NCI-H510A (cell line): Measurements from ENCODE around the gene ADCY2.
"Not testable (repeated sequence)": the region's sequence is repeated elsewhere in the genome, so short reads cannot be mapped to it uniquely, and the experiment has no call there.

Experiments used
- DNase-seq: peaks from one replicate; lab custom pipeline; 2025; lab: John Stamatoyannopoulos, UW

Gene ADCY2

DNA sequence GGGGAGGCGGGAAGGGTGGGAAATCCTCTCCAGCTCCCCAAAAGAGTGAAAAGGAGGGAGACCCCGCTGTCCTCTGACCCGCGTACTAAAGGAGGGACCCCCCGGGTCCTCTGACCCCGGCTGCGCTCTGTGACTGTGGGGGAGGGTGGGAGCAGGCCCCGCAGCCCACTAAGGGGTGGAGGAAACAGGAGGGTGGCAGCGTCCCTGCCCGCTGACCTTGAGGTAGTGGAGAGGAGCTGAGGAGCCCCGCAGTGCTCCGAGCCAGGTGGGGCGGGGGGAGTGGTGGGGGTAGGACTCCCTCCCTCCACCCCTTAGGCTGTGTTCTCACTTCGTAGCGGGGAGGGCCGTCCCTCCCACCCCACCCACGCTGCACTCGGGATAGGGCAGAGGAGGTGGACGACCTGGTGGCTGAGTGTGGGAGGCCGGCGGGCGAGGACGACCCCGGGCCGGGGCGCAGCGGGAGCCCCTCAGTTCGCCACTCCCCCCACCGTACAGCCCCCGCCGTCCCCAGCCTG is 449 bp upstream of the ADCY2 start:
- DNase-seq, result no peak

DNA sequence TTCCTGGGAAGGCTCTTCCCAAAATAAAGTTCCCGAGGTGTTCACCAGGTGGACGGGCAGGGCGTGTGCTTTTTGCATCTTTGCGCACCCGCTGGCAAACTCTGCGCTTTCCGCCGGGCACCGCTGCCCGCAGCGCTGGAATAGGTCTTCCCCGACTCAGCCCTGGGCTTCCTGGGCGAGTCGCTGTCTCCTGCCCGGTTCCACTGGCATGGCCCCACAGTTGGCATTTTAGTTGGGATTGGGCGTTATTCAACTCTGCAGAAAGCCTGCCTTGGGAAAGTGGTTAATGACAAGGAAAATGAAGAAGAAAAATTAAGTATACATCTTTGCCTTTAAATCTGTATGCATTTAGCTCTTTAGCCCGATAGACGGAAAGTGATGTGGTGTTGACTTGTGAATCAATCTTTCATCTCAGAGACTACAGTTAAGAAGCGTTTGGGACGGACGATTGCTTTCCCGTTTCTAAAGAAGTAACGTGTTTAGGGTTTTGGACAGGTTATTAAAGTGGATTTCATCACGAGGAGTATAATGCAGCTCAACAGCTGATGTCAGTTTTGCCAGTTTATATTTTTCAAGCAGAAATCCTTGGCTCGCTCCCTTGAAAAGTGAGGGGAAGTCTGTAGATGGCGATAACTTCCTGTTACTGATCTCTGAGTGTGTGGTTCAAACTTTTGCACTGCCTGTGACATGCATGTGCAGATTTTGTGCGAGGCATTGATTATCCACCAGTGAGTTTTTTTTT is 946 bp downstream of the ADCY2 start:
- DNase-seq, result peak; percentile 25

DNA sequence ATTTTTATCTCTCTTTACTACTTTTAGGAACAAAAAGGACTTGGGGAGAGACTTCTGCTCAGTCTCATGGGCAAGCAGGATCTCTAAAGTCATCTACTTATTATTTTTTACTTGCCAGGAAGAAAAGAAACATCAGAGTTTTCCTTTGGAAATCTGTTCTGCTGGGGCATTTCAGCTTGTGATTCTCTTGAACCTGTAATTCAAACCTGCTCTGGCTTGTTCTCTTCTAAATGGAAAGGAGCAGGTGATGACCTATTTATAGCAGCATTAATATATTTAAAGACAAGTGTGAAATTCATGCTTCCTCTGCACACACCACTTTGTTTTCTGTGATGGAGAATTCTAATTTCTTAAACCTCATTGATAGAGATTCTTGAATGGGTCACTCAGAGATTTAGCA is 2.0 kb downstream of the ADCY2 start:
- DNase-seq, result no peak

- DNase-seq, result no peak
These were observed 2.8 kb downstream of the ADCY2 start for GRCh38 chr5:7398596-7399280.

DNA sequence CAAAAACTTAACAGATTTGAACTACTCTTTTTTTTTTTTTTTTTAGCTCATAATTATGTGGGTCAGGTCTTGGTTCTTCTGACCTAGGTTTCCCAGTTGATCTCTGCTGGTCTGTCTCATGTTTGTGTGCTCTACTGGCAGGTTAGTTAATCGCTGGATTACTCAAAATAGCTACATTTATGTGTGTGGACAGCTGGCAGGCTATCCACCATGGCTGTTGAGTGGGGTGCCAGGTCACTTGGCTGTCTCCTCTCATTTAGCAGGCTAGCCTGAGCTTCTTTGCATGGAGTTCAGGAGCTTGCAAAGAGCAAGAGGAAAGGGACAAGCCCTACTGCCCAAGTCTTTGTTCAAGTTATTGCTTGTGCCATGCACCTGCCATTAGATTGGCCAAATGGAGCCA is 9.3 kb downstream of the ADCY2 start:
- DNase-seq, result no peak

GRCh38 chr5:7410936-7411511 is 15.1 kb downstream of the ADCY2 start:
- no peak for DNase-seq

GRCh38 chr5:7412409-7412808 is 16.5 kb downstream of the ADCY2 start:
- no peak for DNase-seq

GRCh38 chr5:7415123-7415522 is 19.2 kb downstream of the ADCY2 start:
- no peak for DNase-seq

DNA sequence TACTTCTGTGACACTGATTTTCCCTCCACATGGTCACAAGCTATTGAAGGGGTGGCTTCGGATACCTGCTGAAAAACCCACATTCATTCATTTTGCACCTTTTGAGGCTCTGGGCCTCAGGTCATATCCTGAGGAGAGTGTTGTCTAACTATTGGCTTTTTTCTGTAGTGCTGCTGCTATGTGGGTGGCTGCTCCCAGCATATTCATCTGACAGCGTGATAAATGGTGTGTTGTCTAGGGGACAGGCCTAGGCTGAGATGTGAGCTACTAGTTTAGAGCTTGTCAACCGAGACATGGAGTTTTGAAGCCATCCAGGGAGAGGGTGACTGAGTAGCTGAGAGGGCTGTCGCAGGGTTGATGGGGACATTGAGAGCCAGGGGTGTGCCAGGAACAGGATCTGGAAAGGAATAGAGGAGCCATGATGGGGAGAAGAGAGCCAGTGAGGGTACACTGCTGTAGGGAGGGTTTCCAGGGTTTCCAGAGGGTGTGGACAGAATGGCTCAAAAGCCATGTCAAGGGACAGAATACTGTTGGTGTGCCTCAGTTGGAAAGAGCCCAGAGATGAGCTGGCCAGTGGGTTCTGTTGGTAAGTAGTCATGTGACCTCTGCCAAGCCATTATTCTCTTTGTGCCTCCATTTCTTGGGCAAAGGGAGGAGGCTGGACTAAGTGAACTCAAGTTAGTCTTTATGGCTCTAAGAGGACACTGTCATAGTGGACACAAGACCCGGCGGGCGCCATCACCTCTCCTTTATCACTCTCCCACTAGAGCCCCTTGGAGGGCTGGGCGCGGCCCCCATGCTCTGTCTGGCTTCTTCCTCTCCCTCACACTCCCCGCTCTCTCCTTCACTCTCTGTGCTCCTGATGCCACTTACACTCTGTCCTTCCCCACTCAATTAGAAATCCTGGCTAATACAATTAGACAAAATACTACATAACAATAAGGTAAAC is 19.9 kb downstream of the ADCY2 start:
- no peak for DNase-seq

GRCh38 chr5:7418276-7418675 is 22.3 kb downstream of the ADCY2 start:
- no peak for DNase-seq

DNA sequence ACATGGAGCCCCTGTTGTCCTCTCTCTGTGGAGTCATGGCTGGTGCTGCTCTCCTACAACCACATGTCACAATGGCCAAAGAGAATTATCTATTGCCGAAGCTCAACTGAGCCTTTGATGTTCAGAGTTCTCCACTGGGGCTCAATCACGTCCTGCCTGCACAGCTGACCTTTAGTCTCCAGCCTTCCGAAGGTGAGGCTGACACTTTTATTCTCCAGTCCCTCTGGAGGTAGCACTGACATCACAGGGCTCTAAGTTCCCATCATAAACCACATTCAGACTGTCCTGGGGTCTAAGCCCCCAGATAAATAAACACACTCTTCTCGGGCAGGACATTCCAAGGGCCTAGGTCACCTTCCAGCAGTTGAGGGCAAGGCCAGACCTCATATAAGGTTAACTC is 23.4 kb downstream of the ADCY2 start:
- DNase-seq, result no peak

GRCh38 chr5:7419846-7420245 is 23.9 kb downstream of the ADCY2 start:
- DNase-seq, result no peak

- DNase-seq, result no peak
These were observed 24.8 kb downstream of the ADCY2 start for GRCh38 chr5:7420510-7421280.

DNA sequence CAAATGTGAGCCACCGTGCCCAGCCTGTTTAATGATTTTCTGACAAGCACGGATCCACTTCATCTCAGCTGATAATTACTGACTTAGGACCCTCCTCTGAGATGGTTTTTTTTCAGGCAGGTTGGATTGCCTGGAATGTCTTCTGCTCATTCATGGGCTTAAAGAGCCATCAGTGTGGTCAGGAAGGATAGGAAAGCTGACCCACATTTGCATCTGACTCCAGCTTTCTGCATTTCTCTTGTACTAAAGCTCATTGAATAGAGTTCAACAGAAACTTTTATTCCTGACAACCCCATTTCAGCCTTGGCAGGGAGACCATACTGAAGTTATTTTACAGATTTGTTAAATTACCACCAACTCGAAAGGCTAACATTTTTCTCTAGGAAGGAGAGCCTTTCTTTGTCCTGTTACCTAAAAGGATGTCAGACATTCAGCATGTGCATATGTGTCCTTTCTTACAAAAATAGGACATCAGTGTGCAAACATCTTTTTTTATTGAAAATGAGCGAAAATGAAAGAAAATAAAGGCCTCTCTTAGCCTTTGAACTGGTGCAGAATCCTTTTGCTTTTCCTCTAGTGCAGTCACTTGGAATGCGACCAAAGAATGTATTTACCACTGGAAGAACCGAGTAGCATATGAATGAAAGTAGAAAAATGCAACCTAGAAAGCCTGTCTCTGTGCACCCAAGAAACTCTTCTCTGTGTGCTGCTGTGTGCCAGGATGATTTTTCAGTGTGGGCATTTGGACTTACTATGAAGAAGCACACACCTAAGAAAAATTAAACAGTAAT is 26.6 kb downstream of the ADCY2 start:
- DNase-seq, result no peak

GRCh38 chr5:7423231-7423630 is 27.3 kb downstream of the ADCY2 start:
- not testable (repeated sequence) for DNase-seq

DNA sequence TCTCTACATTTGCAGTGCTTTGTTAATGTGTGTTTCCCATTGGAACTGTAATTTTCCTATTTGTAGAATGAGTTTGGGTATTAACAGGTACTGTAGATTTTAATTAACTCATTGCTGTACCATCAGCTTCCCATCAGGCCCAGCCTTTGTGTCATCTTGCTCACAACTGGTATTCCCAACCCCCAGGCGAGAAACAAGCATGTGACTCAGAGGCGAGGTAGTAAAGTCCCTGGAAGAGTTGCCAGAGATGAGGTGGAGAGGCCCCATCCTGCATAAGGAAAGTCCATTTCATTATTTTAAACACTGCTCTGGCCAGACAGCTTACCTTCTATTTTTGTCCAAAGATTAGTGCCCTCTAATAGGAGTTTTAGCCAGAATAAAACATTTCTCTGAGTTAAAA is 29.9 kb downstream of the ADCY2 start:
- no peak for DNase-seq

DNA sequence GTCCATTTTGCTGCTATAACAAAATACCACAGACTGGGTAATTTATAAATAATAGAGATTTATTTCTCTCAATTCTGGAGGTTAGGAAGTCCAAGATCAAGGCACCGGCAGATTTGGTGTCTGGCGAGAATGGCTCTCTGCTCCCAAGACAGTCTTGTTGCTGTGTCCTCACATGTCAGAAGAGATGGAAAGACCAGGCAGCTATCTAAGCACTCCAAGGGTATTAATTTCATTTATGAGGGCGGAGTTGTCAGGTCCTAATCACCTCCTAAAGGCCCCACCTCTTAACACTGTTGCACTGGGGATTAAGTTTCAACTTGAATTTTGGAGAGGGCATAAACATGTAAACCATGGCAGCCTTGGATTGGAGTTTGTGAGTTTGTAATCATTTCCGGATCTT is 30.3 kb downstream of the ADCY2 start:
- DNase-seq, result peak; percentile 26

DNA sequence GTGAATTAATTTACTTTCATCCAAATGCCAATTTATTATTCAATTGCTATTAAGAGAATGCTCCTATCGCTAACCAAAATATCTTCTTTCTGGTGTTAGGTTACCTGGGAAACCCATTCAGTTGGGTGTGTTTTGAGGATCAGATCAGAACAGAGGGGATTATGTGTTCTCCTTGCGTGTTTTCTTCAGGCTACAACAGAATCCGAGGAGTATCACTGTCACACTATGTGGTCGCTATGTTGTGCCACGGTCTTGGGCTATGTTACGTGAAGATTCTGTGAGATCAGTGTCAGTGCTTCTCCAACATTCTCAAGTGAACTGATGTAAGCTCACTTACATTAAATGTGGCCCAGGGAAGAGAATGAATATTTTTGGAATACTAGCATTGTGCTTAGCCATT is 39.0 kb downstream of the ADCY2 start:
- DNase-seq, result no peak

- no peak for DNase-seq
These were observed 39.6 kb downstream of the ADCY2 start for GRCh38 chr5:7435503-7435902.

DNA sequence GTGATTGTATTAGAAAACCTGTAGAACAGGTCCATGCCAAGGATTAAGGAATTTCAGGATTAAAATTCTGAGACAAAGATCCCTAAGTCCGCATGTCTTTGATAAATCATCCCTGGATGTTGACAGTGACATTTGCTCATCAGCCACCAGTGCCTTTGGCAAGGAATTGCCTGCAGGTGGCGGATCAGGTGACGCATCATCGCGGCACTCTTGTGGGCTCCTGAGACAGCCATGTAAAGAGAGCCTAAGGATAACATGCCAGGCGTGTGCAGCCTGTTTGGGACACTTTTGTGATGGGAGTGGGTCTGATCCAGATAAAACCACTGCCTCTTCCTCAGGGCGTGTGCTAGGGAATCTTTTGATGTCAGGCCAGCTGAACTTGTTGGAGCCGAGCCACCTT is 40.6 kb downstream of the ADCY2 start:
- peak; percentile 68 for DNase-seq
